H1 (cell line): ENCODE measurements around the gene HIBADH. TPM values are rescaled to one million over a fixed set of nuclear protein-coding genes. Genes with fewer than 3 reads are reported as not detected.

Experiments used
- ATF3 ChIP-seq: IDR thresholded peaks from 2 replicates; pipeline ENCODE4 v1.6.1; 2011; ENCODE audit warnings: low read depth, mild to moderate bottlenecking, low read length; ENCODE audit not compliant: insufficient read depth
- polyA plus RNA-seq, 7 experiments: library from polyadenylated mRNA; depleted of rRNA in 3 of 7; stranded (reverse) in 5 of 7; unstranded in 2 of 7; fragments of >200 nt in 5 of 7; fragments of 200-250 nt in 2 of 7; gene quantifications; 1 replicate in 5 of 7; 2 replicates in 1 of 7; 4 replicates in 1 of 7; pipeline versions ENCODE4 v1.2.1 to v1.2.3, GENCODE V29; 2011 to 2013; ENCODE audit warnings: missing spikeins in 2 of 7, mixed read lengths in 2 of 7
- total RNA-seq: library from RNA; stranded (reverse); fragmentation: NEBNext Ultra II Directional; extraction: Animal tissue kit (Norgen Biotek cat#: 25700); gene quantifications from 2 replicates; pipeline ENCODE4 v1.2.1, GENCODE V29; 2021

HIBADH gene
- total and polyA plus RNA-seq, 2 of the 8 experiments (the other 6 are each of a cell fraction or from before 2014, with no cell fraction given), result 30.1 to 39.5 TPM

- no peak for TF ChIP-seq ATF3
Measured at GRCh38 chr7:27600247-27600646, 62.4 kb downstream of the HIBADH start (continued).
